OCI-LY7 (cell line): ENCODE results near the gene CDC20. TPM values are rescaled to one million over a fixed set of nuclear protein-coding genes. Genes with fewer than 3 reads are reported as not detected.
"Not testable (repeated sequence)": the region's sequence is repeated elsewhere in the genome, so short reads cannot be mapped to it uniquely, and the experiment has no call there.

ENCODE experiments used
- BruUV-seq: library from RNA; stranded (reverse); fragments of 400-500 nt; replicated peaks from 2 replicates; lab custom pipeline; 2021; lab: Mats Ljungman, UMichigan
- CTCF ChIA-PET: fragments of 300-600 bp; sonication (Branson Sonifier 250); formaldehyde crosslinking; loops from one replicate; lab custom pipeline; 2022; ENCODE audit warnings: antibody characterized with exemption; ENCODE audit not compliant: unreplicated experiment; lab: Charles Lee
- POLR2A ChIA-PET: fragments of 300-600 bp; sonication (Branson Sonifier 250); formaldehyde crosslinking; loops from one replicate; lab custom pipeline; 2022; ENCODE audit warnings: antibody characterized with exemption; lab: Charles Lee
- DNase-seq: peaks from one replicate; pipeline ENCODE4 v3.0.0-alpha.2; 2015; ENCODE audit warnings: low spot score
- H2AFZ ChIP-seq: fragments of 200-600 bp; sonication (generic), shearing (Covaris generic); 2 replicates; pipeline ENCODE4 v1.6.1; 2014; ENCODE audit warnings: mild to moderate bottlenecking, antibody characterized with exemption, low read length, moderate library complexity
- H3K27ac ChIP-seq: fragments of 200-600 bp; sonication (generic); 2 replicates; pipeline ENCODE4 v1.5.1; 2014; ENCODE audit warnings: mixed run types, low read depth, mild to moderate bottlenecking, moderate library complexity, low read length, inconsistent platforms; ENCODE audit not compliant: poor library complexity, severe bottlenecking
- H3K36me3 ChIP-seq: fragments of 200-600 bp; sonication (generic); 2 replicates; pipeline ENCODE4 v1.6.1; 2014; ENCODE audit warnings: mild to moderate bottlenecking, antibody characterized with exemption, low read length, moderate library complexity, mixed read lengths; ENCODE audit not compliant: insufficient read depth
- H3K4me1 ChIP-seq: fragments of 200-600 bp; sonication (generic); 2 replicates; pipeline ENCODE4 v1.5.1; 2014; ENCODE audit warnings: mild to moderate bottlenecking, low read length; ENCODE audit not compliant: insufficient read depth, poor library complexity, severe bottlenecking
- H3K4me2 ChIP-seq: fragments of 200-600 bp; sonication (generic); 2 replicates; pipeline ENCODE4 v1.6.1; 2014; ENCODE audit warnings: mild to moderate bottlenecking, low read length
- H3K4me3 ChIP-seq: fragments of 200-600 bp; sonication (generic); 2 replicates; pipeline ENCODE4 v1.5.1; 2014; ENCODE audit warnings: mild to moderate bottlenecking, low read depth, low read length; ENCODE audit not compliant: poor library complexity, severe bottlenecking
- H3K79me2 ChIP-seq: fragments of 200-600 bp; sonication (generic); 2 replicates; pipeline ENCODE4 v1.6.1; 2016; ENCODE audit warnings: low read depth, mild to moderate bottlenecking, low read length, moderate library complexity, mixed read lengths; ENCODE audit not compliant: insufficient read depth
- H3K9me2 ChIP-seq: fragments of 200-600 bp; sonication (generic); 2 replicates; pipeline ENCODE4 v1.6.1; 2016; ENCODE audit warnings: mild to moderate bottlenecking, low read length, mixed read lengths; ENCODE audit not compliant: insufficient read depth
- H3K9me3 ChIP-seq: fragments of 200-600 bp; sonication (generic); 2 replicates; pipeline ENCODE4 v1.6.1; 2014; ENCODE audit warnings: mild to moderate bottlenecking, mixed run types, low read length, mixed read lengths
- H4K20me1 ChIP-seq: fragments of 200-600 bp; sonication (generic); 2 replicates; pipeline ENCODE4 v1.6.1; 2014; ENCODE audit warnings: mild to moderate bottlenecking, antibody characterized with exemption, low read length, moderate library complexity, mixed read lengths; ENCODE audit not compliant: insufficient read depth
- EZH2phosphoT487 ChIP-seq: fragments of 200-600 bp; sonication (generic); IDR thresholded peaks from 2 replicates; pipeline ENCODE4 v1.6.1; 2018; ENCODE audit warnings: low read depth, borderline replicate concordance, mild to moderate bottlenecking, mixed run types, antibody characterized with exemption, low read length, moderate library complexity, mixed read lengths
- intact Hi-C: fragments of 100-400 bp; cut with micrococcal nuclease; formaldehyde crosslinking; loops from one replicate; pipeline ENCODE4 v1.10.0; 2022; ENCODE audit not compliant: unreplicated experiment
- total RNA-seq, 2 experiments: library from RNA; depleted of rRNA in 1 of 2; stranded (reverse); fragments of >200 nt in 1 of 2; shearing (Covaris generic) in 1 of 2; gene quantifications; 2 replicates each; pipeline ENCODE4 v1.2.3, GENCODE V29; 2014 to 2022
- TF ChIP-seq, protein P1 (sequence below): fragments of 200-600 bp; sonication (generic); conservative IDR thresholded peaks from 2 replicates; pipeline ENCODE4 v1.5.1; 2014; ENCODE audit warnings: mild to moderate bottlenecking, antibody characterized with exemption, low read length, moderate library complexity, mixed read lengths

CDC20 gene
- total RNA-seq, 2 experiments from 2014 or later = 174 to 209 TPM

DNA sequence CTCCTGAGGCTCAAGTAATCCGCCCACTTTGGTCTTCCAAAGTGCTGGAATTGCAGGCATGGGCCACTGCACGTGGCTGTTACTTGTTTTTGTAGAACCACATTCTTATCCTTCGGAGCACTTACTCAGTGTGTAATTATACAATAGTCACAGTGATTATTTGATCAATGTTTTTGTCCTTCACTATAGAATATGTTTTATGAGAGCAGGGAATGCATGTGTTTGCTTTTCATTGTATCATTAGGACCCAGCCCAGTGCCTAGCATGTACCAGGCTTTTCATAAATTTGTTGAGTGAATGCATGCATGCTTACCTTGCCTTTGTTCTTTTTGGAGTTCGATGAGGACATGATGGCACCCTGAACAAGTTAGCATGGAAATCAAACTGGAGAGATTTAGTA, 36.7 kb downstream of the CDC20 start:
- no peak overlapping the region for H2AFZ ChIP-seq
- no peaks in the 10 kb centered on the region for H4K20me1 ChIP-seq
- H3K36me3 ChIP-seq = peaks cover 12% of the 10 kb centered on the region; the same call in 1 of the 2 replicates
- H3K4me1 ChIP-seq = peaks cover 7% of the 10 kb centered on the region
- TF ChIP-seq, protein P1, sequence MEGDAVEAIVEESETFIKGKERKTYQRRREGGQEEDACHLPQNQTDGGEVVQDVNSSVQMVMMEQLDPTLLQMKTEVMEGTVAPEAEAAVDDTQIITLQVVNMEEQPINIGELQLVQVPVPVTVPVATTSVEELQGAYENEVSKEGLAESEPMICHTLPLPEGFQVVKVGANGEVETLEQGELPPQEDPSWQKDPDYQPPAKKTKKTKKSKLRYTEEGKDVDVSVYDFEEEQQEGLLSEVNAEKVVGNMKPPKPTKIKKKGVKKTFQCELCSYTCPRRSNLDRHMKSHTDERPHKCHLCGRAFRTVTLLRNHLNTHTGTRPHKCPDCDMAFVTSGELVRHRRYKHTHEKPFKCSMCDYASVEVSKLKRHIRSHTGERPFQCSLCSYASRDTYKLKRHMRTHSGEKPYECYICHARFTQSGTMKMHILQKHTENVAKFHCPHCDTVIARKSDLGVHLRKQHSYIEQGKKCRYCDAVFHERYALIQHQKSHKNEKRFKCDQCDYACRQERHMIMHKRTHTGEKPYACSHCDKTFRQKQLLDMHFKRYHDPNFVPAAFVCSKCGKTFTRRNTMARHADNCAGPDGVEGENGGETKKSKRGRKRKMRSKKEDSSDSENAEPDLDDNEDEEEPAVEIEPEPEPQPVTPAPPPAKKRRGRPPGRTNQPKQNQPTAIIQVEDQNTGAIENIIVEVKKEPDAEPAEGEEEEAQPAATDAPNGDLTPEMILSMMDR = no peak
- TF ChIP-seq EZH2phosphoT487 = no peak
- ChIA-PET CTCF (no interaction called here), POLR2A (no interaction called here)
- no peak overlapping the region for H3K4me3 ChIP-seq
- H3K27ac ChIP-seq = no peak overlapping the region
- BruUV-seq = no TSS peak
- H3K79me2 ChIP-seq = peaks cover 8% of the 10 kb centered on the region
- H3K9me3 ChIP-seq = no peaks in the 10 kb centered on the region
- intact Hi-C loops = no loop called here
- no peak for DNase-seq
- no peaks in the 10 kb centered on the region for H3K9me2 ChIP-seq
- no peak overlapping the region for H3K4me2 ChIP-seq

DNA sequence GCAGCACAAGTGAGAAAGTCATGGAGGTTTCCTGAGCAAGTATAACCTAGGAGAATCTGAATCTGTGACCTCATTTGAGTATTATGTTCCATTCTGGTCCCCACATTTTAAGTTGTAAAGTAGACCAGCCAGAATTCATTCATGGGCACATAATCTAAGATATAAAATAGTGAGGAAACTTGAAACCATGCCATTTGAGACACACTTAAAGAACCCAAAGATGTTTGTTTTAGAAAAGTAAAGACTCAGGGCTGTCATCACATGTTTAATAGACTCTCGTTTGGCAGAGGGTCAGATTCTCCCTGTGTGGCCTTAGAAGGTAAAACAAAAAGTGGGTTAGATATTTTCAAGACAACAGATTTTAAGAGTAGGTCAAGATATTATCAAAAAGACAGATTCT, 37.3 kb downstream of the CDC20 start:
- peaks cover 12% of the 10 kb centered on the region; the same call in 1 of the 2 replicates for H3K36me3 ChIP-seq
- TF ChIP-seq, protein P1 = no peak
- TF ChIP-seq EZH2phosphoT487 = no peak
- no peaks in the 10 kb centered on the region for H3K9me3 ChIP-seq
- H3K4me3 ChIP-seq = no peak overlapping the region
- ChIA-PET CTCF (no interaction called here), POLR2A (no interaction called here)
- BruUV-seq = no TSS peak
- peaks cover 4% of the 10 kb centered on the region; the same call in 1 of the 2 replicates for H3K79me2 ChIP-seq
- intact Hi-C loops = no loop called here
- no peak overlapping the region for H3K27ac ChIP-seq
- no peaks in the 10 kb centered on the region for H3K9me2 ChIP-seq
- H3K4me2 ChIP-seq = no peak overlapping the region
- no peak for DNase-seq
- H4K20me1 ChIP-seq = no peaks in the 10 kb centered on the region
- peaks cover 1% of the 10 kb centered on the region for H3K4me1 ChIP-seq
- H2AFZ ChIP-seq = no peak overlapping the region

- no peak overlapping the region for H3K4me2 ChIP-seq
- no peak overlapping the region for H2AFZ ChIP-seq
- no peaks in the 10 kb centered on the region for H4K20me1 ChIP-seq
- H3K9me2 ChIP-seq = no peaks in the 10 kb centered on the region
- no peak for DNase-seq
- no peak overlapping the region for H3K27ac ChIP-seq
- peaks cover 16% of the 10 kb centered on the region; the same call in 1 of the 2 replicates for H3K36me3 ChIP-seq
- no peaks in the 10 kb centered on the region for H3K79me2 ChIP-seq
- no peaks in the 10 kb centered on the region for H3K9me3 ChIP-seq
- BruUV-seq = no TSS peak
- no peaks in the 10 kb centered on the region for H3K4me1 ChIP-seq
- no peak overlapping the region for H3K4me3 ChIP-seq
- intact Hi-C loops = no loop called here
- CTCF ChIA-PET = no interaction called here
- POLR2A ChIA-PET = interaction anchor here (0.5 kb wide), 1 partner anchor 191 kb away, joined by 3 read pairs; no protein-coding TSS in a partner anchor
- TF ChIP-seq EZH2phosphoT487 = no peak
These were observed 39.4 kb downstream of the CDC20 start for GRCh38 chr1:43398227-43398626.

GRCh38 chr1:43400441-43400840, 41.7 kb downstream of the CDC20 start:
- BruUV-seq = not testable (repeated sequence)

More at GRCh38 chr1:43400441-43400840, 41.7 kb downstream of the CDC20 start:
- intact Hi-C loops, H4K20me1 ChIP-seq, H3K9me3 ChIP-seq, H3K4me3 ChIP-seq, DNase-seq, H3K4me1 ChIP-seq, H3K4me2 ChIP-seq, H3K79me2 ChIP-seq, CTCF ChIA-PET, POLR2A ChIA-PET, H3K27ac ChIP-seq, H3K9me2 ChIP-seq, H2AFZ ChIP-seq: not testable (repeated sequence)
- peaks cover 33% of the 10 kb centered on the region for H3K36me3 ChIP-seq
